Measurements from ENCODE around the gene ACOX2. TPM values are rescaled to one million over a fixed set of nuclear protein-coding genes. Genes with fewer than 3 reads are reported as not detected.

ACOX2 gene
- total and polyA plus RNA-seq, 7 donors, result 1.8 to 18.1 (median 4.4) TPM

DNA sequence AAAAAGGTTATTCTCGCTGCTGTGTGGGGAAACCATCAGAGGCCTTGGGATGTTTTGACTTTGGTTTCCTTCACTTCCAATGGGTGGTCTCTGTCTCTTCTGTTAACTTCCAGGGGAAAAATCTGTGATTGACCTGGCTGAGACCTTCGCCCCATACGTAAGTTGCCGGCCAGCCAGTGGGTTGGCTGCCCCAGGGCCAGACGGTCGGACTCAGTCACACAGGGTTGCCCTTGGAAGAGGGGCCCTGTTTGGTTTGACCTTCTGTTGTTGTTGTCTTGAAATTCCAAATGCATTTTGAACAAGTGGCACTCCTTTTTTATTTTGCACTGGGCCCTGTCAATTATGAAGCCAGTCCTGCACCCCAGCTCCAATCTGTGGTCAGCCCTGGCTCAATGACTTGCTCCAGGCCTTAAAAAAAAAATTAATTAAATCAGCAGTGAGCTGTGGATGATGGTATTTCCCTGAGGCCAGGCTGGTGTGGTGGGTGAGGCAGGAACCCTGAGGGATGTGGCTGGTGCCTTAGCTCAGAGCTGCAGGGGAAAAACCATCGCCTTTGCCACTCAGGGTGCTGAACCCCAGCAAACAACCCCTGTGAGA lies 35.7 kb upstream of the ACOX2 start:
- intact Hi-C loops (cut with DNase I), result no loop called here
- H3K4me1 ChIP-seq, result no peaks in the 10 kb centered on the region

DNA sequence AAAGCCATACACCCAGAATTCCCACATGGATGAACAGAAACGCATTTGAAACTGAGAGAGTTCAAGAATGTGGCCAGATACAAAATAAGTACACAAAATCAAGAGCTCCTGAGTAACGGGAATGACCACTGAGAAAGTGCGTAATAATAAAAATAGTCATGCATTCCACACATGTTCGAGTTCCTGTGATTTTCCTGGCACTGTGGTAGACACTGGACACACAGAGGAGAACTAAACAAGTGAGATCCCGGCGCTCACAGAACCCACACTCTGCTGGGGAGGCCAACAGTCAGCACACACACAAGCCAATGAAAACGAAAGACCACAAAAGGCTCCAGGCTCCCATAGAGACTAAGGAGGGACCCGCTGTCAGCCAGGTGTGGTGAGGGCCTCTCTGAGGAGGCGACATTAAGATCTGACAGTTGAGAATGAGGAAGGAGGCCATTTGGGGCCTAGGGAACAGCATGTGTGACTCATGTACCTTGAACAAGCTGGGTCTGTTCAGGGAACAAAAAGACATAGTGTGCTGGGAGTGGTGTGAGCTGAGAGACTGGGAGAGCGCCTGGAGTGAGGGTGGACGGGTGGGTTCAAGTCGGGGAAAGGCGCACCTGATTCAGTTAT lies 35.1 kb upstream of the ACOX2 start:
- no peak for DNase-seq
- no peaks in the 10 kb centered on the region for H3K36me3 ChIP-seq (ENCODE audit: insufficient read depth in 1 of 2, low read depth in 1 of 2)
- H3K27ac ChIP-seq, result no peak overlapping the region
- H3K9me3 ChIP-seq, result no peaks in the 10 kb centered on the region
- no peak for ATAC-seq
- H3K4me3 ChIP-seq, result no peak overlapping the region
- intact Hi-C loops (cut with DNase I), result no loop called here
- TF ChIP-seq, protein P1, sequence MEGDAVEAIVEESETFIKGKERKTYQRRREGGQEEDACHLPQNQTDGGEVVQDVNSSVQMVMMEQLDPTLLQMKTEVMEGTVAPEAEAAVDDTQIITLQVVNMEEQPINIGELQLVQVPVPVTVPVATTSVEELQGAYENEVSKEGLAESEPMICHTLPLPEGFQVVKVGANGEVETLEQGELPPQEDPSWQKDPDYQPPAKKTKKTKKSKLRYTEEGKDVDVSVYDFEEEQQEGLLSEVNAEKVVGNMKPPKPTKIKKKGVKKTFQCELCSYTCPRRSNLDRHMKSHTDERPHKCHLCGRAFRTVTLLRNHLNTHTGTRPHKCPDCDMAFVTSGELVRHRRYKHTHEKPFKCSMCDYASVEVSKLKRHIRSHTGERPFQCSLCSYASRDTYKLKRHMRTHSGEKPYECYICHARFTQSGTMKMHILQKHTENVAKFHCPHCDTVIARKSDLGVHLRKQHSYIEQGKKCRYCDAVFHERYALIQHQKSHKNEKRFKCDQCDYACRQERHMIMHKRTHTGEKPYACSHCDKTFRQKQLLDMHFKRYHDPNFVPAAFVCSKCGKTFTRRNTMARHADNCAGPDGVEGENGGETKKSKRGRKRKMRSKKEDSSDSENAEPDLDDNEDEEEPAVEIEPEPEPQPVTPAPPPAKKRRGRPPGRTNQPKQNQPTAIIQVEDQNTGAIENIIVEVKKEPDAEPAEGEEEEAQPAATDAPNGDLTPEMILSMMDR (IDR thresholded peaks at IDR 0.05), result no peak
- H3K27me3 ChIP-seq (ENCODE audit: insufficient read depth in 3 of 3, low read length in 2 of 3), result peaks cover 0 to 3% (median 0%) of the 10 kb centered on the region in 3 donors
- WGBS, 3 donors, result 72 to 73% (median 72%) methylated on average over 13 of the region's 13 CpGs
- no peaks in the 10 kb centered on the region for H3K4me1 ChIP-seq

More for the DNA sequence above, 35.7 kb upstream of the ACOX2 start:
- TF ChIP-seq, protein P1 (IDR thresholded peaks at IDR 0.05), result no peak
- Histone ChIP-seq H3K36me3 (ENCODE audit: insufficient read depth in 1 of 2, low read depth in 1 of 2) (no peaks in the 10 kb centered on the region), H3K27ac (no peak overlapping the region), H3K27me3 (ENCODE audit: insufficient read depth in 3 of 3, low read length in 2 of 3) (peaks cover 0 to 3% (median 0%) of the 10 kb centered on the region in 3 donors), H3K9me3 (no peaks in the 10 kb centered on the region), H3K4me3 (no peak overlapping the region)
- DNase-seq (no peak), ATAC-seq (no peak)
- 93 to 96% (median 96%) methylated on average over 7 of the region's 7 CpGs for WGBS, 3 donors

DNA sequence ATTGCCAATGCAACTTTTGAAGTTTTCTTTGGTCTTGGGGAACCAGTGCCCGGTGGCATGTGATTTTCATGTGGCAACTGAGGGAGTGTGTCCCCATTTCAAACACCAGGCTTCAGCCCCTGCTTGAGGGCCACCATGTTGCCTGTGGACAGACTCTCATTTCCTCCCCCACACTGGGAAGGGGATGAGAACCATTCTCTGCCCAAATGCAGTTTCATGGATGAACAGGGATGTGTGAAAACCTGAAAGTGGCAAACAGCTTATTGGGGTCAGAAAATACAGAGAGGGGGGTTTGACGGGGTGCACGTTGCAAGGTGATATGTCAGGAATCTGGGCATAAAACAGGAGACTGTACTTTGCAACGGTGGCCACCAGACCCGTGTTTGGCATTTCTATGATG lies 33.9 kb upstream of the ACOX2 start:
- no peaks in the 10 kb centered on the region for H3K4me1 ChIP-seq
- intact Hi-C loops (cut with DNase I), result no loop called here
- peaks cover 0 to 3% (median 0%) of the 10 kb centered on the region in 3 donors for H3K27me3 ChIP-seq (ENCODE audit: insufficient read depth in 3 of 3, low read length in 2 of 3)
- H3K36me3 ChIP-seq (ENCODE audit: insufficient read depth in 1 of 2, low read depth in 1 of 2), result no peaks in the 10 kb centered on the region
- no peak for ATAC-seq
- no peak overlapping the region for H3K27ac ChIP-seq
- DNase-seq, result no peak
- 90 to 93% (median 91%) methylated on average over 5 of the region's 5 CpGs for WGBS, 3 donors
- TF ChIP-seq, protein P1 (IDR thresholded peaks at IDR 0.05), result no peak
- H3K4me3 ChIP-seq, result no peak overlapping the region
- H3K9me3 ChIP-seq, result no peaks in the 10 kb centered on the region

DNA sequence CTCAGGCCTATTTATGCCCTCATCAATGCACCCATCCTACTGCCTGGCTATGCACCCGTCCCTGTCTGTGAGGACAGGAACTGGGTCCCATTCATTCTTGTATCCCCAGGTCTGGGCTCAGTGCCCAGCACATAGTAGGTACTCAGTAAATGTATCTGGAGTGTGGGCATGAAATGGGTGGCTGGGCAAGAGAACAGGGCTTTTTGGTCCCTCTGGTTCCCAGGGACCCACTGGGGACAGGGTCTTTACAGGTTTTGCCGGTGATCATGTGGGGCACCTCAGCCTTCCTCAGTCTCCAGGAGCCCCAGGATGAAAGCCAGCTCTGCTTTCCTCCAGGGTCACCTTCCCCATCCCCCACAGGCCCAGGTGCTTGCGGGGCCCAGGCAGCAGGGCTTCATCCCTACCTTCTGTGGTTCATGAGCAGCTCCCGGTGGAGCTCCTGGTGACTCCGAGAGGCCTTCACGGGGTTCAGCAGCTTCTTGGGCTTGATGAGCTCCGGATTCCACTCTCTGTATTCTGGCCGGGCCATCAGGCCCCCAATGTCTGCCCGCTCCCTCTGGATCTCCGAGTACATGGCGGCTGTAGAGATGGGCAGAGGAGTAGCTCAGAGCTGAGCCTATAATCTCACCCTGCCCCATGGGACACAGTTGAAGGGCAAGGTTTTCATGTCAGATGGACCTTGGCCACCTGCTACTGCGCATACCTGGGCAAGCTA lies 32.5 kb upstream of the ACOX2 start:
- H3K9me3 ChIP-seq, result no peaks in the 10 kb centered on the region
- 89 to 95% (median 90%) methylated on average over 12 of the region's 12 CpGs for WGBS, 3 donors
- ATAC-seq, result no peak
- H3K27ac ChIP-seq, result no peak overlapping the region
- DNase-seq, result no peak
- no peaks in the 10 kb centered on the region for H3K4me1 ChIP-seq
- intact Hi-C loops (cut with DNase I), result no loop called here
- no peak overlapping the region for H3K4me3 ChIP-seq
- TF ChIP-seq, protein P1 (IDR thresholded peaks at IDR 0.05), result no peak
- H3K36me3 ChIP-seq (ENCODE audit: insufficient read depth in 1 of 2, low read depth in 1 of 2), result no peaks in the 10 kb centered on the region
- H3K27me3 ChIP-seq (ENCODE audit: insufficient read depth in 3 of 3, low read length in 2 of 3), result no peaks in the 10 kb centered on the region

Data from psoas muscle (tissue), 8 donors.